Tibial nerve (tissue), 3 donors: ENCODE data around the gene GXYLT2.

Experiments used
- CTCF ChIP-seq, 5 experiments: fragments of 200-600 bp in 3 of 5; fragments of 450-650 bp in 2 of 5; sonication (generic) in 3 of 5; IDR thresholded peaks; one replicate each; pipeline ENCODE4 v1.5.1; 2016 to 2019; ENCODE audit warnings: antibody characterized with exemption in 5 of 5, mild to moderate bottlenecking in 3 of 5, moderate library complexity in 2 of 5
- POLR2A ChIP-seq, 2 donors: fragments of 450-650 bp; IDR thresholded peaks; one replicate each; pipeline ENCODE4 v1.6.1; 2017; ENCODE audit warnings: antibody characterized with exemption in 2 of 2, mild to moderate bottlenecking in 2 of 2, moderate library complexity in 2 of 2

GRCh38 chr3:72953325-72953956 is 65.6 kb downstream of the GXYLT2 start:
- TF ChIP-seq CTCF (IDR thresholded peaks at IDR 0.05) (no peak), POLR2A (IDR thresholded peaks at IDR 0.05) (no peak)
